ENCODE data around the gene LMAN2.
A peak's percentile ranks its signal among the peaks of the same experiment; 100 is the strongest.
"Not testable (repeated sequence)": the region's sequence is repeated elsewhere in the genome, so short reads cannot be mapped to it uniquely, and the experiment has no call there.

LMAN2 gene

DNA sequence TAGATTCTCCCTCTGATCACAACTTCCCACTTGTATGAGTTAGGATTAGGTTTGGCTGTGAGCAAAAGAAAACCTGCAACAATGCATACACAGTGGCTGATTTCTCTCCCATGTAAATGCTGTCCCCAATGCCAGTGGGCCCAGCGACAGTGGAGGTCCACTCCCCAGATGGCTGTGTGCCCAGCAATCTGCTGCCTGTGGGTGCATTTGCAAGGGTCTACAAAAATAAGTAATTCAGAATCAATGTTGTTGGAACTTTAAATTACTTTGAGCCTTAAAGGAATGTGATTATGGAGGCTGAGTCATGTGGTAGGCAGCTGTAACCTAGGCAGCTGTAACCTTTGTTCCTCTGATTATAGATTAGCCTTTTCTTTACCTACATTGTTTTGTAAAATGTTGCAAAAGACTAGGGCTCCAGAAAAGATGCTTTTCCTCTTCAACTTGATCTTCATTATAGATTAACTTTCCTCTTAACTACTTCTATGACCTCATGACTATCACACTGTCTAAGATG lies 25.5 kb downstream of the LMAN2 start:
- DNase-seq = no peak

DNA sequence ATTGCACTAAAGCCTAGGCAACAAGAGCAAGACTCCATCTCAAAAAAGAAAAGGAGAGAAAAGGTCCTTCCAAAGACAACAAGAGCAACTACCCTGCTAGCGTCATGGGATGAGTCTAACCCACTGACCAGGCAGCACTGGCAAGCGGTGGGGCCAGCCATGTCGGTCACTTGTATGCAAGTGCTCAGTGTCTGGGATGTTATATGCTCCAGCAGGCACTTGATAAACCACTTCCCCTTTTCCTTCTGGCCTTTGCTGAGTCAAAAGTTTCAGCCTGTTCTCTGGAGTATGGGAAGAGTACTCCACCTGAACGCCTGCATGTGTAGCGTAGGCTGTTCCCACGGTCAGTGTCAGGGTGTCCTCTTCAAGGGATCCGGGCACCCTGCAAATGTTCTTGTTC lies 30.6 kb downstream of the LMAN2 start:
- no peak for DNase-seq

DNA sequence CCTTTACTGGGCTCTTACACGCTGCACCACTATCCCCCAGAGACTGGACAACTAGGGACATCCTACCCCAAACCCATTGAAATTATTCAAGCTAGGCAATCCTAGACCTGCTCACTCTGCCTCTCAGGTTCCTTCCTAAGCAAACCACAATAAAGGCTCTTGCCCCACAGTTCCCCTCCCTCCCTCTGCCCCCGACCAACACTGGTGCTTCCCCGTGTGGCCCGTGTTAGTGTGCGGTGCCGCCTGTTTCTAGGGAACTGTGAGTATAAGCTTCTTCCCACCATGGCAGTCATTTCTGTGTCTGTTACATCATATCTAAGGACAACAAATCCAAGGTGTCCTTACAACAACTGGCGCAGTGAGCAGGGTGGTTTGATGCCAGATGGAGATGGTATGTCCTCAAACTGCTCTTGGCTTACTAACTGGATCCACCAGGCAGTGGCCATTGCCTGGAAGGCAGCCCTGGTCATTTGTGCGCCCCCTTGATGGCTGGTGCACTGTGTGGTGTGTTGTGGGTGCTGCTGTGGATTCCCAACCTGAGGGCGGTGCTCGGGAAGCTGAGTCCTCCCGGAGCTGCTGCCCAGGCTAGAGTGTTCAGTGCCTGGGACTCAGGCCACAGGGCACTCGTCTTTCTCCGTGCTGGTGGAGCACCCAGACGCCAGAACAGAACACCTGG lies 31.4 kb downstream of the LMAN2 start:
- DNase-seq = no peak

DNA sequence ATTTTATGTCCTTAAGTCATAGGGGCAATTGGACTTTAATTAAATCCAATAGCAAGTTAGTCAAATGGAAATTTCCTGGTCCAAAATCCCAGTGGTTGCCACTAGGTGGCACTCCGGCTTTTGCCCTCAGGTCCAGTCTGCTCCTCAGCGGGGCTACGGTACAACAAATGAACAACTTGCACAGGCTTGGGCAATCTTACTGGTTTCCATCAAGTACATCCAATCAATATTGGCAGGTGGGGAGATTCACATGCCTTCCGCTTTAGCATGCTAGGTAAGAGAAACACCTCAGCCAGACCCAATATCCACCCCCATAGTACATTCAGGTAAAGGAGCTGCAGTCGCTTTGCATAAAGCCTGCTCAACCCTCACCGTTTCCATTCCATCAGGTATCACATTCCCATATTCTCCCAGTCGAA lies 33.5 kb downstream of the LMAN2 start:
- peak; percentile 71 for DNase-seq

DNA sequence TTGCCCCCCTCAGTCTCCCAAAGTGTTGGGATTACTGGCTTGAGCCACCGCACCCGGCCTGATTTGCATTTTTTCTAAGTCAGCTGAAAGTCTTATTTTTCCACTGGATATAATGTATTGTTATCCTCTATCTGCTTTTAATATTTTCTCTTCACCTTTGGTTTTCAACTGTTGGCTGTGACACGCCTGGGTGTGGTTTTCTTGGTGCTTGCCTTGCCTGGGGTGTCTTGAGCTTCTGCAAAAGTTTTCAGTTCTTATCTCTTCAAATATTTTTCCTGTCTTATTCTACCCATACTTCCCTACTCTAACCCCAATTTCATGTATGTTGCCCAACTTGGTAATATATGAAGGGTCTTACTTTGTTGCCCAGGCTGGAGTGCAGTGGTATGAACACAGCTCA lies 35.5 kb downstream of the LMAN2 start:
- no peak for DNase-seq

DNA sequence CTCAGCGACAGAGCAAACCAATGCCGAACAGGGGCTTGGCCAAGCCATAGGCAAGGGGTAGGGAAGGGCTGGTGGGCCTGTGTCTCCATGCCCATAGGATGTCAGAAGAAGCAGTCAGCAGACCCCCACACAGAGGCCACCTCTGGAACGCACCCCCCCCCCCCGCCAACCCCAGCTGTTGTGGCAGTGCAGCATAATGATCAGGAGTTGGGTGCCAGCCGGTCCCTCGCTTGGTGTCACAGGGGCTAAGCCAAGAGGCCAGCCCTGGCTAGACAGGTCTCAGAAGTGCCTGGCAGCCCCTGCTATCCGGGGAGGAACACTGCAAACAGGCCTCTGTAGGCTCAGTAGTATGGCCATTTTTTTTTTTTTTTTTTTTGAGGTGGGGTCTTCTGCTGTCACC lies 36.1 kb downstream of the LMAN2 start:
- DNase-seq = no peak

DNA sequence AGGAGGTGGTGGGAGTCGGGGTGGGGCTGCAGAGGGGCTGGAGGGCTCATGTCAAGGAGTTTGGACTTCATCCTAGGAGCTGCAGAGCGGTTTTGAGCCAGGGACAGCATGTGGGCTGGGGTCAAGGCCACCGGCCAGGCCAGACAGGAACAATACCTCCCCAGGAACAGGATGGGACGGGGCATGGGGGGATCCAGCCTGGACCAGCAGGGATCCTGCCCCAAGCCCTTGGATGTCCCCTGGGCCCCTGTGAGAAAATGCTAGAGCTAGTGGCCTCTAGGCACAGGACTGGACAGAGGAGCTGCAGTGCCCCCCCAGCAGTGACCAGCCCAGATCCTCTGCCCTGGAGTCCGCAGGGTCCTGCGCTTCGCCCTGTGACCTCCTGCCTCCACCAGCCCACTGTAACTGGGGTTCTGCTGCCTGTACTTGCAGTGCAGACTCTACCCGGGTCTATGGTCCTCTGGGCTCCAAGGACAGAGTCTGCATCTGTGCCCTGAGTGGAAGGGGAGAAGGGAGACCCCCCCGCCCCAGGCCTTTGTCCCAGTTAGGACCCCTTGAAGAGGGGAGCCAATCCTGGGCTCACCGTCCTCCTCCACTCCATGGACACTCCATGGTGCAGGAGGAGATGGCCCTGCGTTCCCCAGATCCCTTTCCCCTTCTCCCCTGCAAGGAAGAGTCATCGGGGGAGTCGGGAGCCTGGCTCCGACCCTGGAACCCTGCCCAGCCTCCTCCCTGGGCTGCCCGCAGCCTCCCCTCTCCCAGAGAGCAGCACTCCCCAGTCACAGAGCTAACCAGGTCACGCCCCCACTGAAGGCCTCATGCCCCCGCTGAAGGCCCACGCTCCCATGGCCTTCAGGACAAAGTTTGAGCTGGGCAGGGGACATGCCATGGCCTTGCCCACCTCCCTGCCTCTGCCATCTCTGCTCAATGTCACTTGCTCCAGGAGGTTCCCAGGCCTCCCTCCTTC lies 36.8 kb downstream of the LMAN2 start:
- DNase-seq = no peak

DNA sequence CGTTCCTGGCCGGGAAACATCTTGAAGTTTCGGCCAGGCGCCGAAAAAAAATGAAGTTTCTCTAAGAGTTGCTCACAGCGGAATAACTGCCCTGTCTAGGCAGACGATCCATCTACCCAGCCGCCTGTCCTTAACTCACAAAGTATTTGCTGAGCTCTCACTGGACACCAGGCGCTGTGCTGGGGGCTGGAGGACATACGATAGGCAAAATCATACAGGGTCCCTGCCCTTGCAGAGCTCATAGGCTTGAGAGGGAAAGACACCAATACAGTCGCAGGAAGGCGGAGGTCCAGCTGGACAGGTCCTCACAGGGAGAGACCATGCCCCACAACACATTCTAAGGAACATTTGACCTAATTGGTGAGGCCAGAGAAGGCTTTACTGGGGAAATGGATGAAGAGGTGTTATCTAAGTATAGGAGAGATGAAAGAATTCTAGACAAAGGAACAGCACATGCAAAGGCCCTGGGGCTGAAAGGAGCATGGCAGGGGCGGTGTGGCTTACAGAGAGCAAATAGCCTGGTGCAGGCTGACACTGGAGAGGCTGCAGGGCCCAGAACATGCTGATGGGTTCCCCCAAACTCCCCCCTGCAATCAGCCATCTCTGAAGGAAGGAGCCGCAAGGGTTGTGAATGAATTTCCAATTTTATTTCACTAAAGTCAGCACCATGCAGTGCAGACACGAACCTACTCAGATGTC lies 37.8 kb downstream of the LMAN2 start:
- DNase-seq = no peak

DNA sequence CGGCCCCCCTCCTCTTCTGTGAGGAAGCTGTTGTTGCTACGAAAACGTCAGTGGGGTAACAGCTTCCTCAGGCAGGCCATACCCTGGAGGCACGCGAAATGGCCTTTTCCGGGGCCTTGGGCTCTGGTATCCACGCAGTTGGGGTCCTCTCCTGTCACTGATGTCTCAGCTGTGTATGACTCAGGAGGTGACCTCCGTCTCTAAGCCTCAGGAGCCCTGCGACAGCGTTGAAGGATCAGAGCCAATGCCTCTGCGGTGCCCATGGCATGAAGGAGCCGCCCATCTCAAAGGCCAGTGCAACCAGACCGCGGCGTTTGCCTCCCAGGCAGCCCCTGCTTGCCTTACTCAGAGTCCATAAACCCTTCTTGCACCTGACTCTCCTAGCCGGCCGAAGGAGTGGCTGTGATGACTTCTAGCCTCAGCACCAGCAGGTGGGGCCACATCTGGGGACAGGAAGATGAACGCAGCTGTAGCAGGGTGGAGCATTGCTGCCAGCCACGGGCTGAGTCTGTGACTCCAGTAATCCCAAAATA lies 38.8 kb downstream of the LMAN2 start:
- DNase-seq = no peak

DNA sequence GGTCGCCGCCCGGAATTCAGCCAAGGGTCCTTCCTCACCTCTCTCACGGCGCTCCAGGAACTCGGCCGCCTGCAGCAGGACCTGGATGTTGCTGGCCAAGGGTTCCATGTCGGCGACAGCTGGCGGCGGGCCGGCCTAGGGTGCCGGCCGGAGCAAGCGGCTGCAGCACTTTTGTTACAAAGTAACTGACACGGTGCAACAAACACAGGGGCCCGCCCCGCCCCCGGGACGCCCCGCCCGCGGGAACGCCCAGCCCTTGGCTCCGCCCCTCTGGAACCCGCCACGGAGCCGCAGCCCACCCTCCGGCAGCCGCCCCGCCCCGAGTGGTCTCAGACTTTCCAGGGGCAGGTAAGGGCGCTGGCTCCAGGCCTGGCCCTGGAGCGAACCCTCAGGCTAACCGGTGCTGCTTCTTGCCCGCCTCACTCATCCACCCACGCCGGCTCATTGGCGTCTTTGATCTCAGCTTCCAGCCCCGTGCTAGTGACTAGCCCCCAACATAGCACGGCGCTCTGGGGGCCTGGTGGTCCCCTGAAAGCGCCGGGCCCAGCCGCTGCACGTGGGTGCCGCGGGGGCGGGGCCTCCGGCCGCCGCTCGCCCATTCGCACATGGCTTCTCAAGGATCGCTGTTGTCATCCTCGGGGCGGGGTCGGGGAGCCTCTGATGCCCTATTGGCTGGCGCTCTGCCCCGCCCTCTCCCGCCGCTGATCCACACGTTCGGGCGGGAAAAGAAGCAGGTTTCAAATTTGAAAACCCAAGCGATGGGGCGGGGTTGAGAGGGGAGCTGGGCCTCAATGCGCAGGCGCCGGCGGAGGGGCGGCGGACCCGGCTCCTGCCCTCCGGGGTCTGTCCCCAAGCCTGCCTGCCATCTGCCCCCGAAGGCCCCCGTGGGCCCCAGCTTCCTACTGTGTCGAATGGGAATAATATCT lies 39.5 kb downstream of the LMAN2 start, which contains the start of gene MXD3:
Gene MXD3 (minus strand): TSS at position 176 of the 926 bp plus-strand sequence. CDS start 68 bp downstream, at position 108.
- DNase-seq = peak; percentile 95

DNA sequence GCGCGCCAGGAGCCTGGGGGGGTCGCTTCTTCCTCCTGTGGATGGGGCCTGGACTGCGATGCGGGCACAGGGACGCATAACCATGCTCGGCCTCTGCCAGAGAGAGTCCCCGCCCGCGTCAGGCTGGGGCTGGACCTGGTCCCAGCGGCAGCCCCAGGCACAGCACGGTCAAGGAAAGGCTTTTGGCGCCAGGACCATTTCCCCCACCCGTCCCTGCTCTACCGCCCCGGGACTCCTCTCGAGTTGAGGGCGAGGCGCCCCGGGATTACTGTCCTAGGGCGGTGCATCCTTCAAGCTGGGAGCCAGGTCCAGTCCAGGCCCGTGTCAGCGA lies 40.1 kb downstream of the LMAN2 start:
- DNase-seq = no peak

DNA sequence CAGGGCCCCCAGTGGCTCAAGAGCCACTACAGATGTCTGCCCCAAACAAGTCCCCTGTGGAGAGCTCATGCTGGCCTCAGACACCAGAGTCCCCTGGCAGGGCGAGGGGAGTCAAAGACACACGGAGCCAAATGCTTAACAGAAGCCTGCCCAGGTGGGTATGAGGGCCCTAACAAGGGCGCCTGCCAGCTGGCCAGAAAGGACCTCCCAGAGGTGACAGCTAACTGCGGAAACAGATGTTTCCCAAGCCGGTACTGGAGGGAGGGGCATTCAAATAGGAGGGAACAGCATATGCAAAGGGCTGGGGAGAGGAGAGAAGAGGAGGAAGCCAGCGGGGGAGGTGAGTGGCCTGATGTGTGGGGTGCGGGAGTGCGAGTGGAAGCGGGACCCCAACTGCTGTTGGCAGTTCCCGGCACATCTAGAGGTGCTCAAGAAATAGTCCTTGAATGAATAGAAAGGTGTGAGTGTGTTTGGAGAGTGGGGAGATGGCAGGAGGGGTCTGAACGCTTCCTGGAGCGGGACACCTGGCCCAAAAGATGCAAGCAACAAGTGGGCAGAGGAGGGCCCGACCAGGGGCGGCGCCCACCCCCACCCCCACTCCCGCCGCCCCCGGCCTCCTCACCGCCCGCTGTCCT lies 40.6 kb downstream of the LMAN2 start:
- DNase-seq = no peak

DNA sequence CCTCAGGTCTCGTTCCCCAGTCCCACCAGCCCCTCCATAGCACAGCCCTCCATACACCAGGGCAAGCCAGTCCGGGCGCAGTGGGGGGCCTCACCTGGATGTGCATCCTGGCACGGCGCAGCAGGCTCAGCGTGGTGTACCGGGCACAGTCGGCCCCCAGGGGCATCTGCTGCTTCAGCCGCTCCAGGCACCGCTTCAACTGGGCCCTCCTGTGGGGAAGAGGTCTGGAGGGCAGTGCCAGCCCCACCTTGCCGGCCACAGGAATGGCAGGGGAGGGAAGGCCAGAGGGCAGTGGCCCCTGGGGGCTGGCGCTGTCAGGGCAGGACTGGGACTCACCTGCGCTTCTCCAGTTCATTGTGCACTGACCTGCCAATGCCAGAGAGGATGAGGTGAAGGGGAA lies 41.1 kb downstream of the LMAN2 start:
- no peak for DNase-seq

DNA sequence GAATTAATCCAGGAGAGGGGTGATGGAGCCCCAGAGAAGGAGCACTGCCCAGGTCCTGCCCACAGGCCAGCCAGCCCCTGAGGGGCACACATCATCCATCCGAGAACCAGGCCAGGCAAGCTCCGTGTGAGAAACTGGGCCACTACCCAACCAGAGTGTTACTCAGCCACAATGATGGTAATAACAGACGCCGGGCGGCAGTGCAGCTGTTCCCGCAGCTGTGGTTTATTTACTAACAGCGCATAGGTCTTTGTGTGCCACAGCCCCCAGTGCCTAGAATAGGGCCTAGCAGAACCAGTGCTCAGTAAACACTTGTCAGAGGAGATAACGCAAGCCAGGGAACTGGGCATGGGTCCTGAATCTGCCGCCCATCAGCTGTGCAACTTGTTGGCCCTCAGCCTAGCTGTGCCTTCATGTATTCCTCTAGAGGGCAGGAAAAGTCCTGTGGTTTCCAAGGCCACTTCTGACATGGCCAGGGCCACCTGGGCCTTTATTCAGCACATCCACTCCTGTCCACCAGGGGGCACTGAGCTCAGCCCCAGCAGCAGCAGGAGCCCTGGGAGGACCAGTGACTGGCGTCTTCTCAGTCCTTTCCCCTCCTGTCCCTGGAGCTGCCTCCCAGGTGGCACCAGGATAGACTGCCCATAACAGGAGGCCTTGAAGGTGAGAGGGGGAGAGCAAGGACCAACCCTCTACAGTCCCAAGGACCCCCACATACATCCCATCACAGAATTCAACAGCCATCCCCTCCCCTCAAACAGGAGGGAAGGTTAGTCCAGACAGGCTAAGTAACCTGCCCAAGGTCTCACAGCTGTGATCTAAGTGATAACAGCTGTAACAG lies 41.9 kb downstream of the LMAN2 start:
- peak; percentile 62 for DNase-seq

DNA sequence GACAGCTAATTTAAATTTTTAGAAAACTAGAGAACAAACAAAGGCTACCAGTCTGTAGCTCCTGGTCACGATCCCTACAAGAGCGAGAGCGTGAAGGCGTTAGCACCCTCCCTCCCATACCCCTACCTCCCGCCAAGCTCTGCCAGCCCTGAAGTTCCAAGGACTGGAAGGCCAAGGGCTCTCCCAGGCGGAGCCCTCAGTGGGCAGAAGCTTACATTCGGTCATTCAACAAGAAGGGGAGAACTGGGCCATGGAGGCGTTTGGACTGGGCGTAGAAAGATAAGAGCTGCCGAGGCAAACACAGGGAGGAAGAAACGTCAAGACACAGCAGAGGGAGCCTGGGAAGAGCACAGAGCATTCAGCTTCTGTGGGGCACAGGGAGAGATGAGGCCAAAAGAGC lies 42.7 kb downstream of the LMAN2 start:
- no peak for DNase-seq

DNA sequence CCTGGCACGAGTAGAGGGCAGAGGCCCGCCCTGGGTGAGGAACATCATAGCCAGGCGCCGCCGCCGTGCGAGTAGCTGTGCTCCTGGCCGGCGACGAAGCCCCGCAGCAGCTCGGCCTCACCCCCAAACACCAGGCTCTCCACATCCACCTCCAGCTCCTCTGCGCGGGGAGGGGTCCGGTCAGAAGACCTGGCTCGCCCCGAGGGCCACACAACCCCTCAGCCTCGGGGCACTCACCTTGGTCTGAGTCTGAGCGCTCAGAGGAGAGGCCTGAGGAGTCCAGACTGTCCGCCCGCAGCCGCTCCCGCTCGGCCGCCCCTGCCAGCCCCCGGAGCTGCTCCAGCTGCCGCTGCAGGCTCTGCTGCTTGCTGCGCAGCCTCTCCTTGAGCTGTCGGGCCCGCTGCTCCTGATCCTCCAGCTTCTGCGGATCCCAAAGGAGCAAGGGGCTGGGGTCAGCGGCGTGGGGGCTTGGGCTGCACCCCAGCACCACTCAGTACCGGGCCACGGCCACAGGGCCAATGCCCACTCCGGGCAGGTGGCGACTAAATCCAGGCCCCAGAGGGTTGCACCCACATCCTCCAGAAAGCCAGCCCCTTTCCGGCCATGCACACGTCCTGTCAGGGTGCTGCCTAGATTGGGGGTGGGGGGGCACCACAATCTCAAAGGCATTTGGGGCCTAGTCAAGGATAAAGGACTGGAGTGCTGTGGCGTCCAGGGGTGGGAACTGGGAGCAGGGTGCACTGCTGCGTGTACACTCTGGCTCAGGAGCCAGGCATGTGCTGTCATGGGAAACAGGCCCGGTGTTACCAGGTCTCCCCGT lies 43.7 kb downstream of the LMAN2 start:
- DNase-seq = no peak

DNA sequence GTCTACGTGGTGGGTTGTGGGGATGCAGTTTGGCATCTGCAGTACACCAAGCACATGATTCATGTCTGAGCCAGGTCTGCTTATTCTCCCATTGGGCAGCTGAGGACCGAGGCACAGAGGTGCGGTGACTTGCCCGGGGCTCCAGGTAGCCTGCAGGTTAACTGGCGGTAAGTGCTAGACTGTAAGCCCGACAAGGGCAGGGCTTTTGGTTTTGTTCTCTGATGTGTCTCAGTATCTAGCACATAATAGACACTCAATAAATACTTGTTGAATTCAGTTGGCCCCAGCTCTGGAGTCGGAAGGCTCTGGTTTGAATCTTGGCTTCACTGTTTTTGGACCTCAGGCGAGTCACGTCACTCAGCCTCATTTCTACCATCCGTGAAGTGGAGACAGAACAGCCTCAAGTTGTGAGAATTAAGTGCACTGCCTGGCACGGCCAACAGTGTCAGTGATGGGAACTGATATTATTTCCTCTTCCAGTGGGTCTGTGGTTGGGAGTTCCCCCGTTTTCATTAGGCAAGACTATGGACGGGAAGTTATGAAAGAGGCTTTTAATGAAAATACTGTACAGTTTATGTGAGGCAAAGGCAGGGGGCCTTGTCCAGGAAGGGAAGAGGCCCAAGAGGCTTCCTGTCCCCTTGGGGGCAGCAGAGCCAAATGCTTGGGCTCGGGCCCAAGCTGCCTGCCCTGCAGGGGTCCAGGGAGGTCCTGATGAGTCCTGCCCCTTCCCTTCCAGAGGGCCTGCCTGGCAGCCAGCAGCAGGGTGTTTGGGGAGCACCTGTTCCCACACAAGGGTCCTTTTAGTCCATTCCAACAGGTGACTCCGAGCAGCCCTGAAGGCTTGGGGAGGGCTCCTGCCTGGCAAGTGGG lies 44.6 kb downstream of the LMAN2 start:
- no peak for DNase-seq

DNA sequence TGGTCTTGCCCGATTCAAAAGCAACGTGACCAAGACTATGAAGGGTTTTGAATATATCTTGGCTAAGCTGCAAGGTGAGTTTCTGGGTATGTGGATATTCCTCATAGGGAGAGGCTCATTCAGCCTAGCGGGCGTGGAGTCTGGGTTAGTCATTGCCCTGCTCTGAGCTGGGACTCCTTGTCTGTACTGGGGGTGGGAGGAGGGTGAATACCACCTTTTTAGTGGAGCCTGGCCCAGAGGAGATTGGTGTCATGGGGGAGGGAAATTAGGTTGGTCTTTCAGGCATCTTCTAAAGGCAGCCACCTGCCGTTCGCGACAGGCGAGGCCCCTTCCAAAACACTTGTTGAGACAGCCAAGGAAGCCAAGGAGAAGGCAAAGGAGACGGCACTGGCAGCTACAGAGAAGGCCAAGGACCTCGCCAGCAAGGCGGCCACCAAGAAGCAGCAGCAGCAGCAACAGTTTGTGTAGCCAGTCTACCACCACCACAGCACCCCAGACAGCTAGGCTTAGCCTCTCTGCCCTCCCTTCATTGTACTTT lies 45.3 kb downstream of the LMAN2 start:
- not testable (repeated sequence) for DNase-seq
